ENCODE measurements around the gene SELENOT. TPM values are rescaled to one million over a fixed set of nuclear protein-coding genes. Genes with fewer than 3 reads are reported as not detected.

Gene SELENOT
- polyA plus RNA-seq, 2 donors, result 14.6 to 62.5 TPM

DNA sequence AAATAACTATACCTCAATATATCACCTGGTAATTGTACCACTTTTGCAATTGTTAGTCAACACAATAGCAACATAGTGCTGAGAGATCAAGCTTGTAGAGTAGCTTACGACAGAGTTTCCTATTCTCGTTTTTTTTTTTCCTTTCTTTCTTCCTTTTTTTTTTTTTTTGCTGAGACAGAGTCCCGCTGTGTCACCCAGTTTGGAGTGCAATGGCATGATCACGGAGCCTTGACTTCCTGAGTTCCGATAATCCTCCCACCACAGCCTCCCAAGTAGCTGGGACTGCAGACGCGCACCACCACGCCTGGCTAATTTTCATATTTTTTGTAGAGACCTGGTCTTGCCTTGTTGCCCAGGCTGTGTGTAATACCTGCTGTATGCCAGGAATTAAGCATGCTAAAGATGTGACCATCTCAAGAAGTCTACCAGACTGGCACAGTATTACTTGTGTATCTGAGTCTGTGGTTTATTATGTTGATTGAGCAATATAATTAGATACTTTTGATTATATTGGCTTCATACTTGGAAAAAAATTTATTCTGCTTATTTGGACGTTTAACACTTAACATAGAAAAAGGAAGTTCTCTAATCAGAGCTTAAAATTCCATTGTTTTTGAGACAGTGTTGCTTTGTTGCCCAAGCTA lies 3.0 kb downstream of the SELENOT start:
- Histone ChIP-seq H3K36me3 (ENCODE audit: control insufficient read depth in 2 of 2, insufficient read depth in 2 of 2, low read length in 1 of 2) (peaks cover 0 to 1% of the 10 kb centered on the region in 2 donors), H3K27me3 (ENCODE audit: control insufficient read depth in 1 of 2, insufficient read depth in 2 of 2, low read length in 2 of 2) (no peaks in the 10 kb centered on the region), H3K4me3 (ENCODE audit: low read depth in 1 of 2, low read length in 2 of 2) (no peak overlapping the region), H3K9me3 (ENCODE audit: control insufficient read depth in 2 of 2, insufficient read depth in 1 of 2, low read depth in 1 of 2, low read length in 1 of 2) (no peaks in the 10 kb centered on the region), H3K27ac (ENCODE audit: low read depth in 2 of 2, low read length in 1 of 2) (no peak overlapping the region), H3K4me1 (ENCODE audit: control insufficient read depth in 2 of 2, insufficient read depth in 2 of 2, low read length in 1 of 2) (no peaks in the 10 kb centered on the region)
- 74 to 75% methylated on average over 9 of the region's 9 CpGs for WGBS, 2 donors

DNA sequence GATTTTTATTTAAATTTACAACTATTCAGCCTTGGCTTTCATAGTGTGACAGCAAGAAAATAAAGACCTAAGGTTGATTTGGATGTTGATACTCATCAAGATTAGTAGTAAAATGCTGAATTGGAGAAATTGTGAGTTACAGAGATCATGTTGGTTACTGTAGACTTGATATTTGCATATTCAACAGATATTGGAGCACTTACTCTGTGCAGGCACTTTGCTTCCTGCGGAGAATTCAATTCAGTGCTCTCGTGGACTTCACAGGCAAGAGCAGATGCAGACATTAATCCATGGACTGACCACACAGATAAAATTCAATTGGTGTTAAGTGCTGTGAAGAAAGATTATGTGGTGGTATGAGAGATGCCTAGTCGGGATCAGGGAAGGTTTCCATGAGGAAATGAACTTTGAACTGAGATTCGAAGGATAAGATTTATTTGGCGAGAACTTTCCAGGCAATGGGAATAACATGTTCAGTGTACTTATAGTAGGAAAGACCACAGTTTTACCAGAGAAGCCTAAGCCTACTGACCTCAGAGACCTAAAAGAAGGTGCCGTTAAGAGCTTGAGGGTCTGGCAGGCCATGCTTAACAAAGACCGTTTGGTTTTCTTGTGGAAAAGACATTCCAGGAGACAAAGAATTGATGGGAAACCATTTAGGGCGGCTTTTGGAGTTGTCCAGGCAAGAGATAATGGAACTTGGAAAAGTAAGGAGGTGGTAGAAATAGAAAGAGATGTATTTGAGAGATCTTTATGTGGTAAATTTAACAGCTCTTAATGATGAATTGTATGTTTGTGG lies 4.3 kb downstream of the SELENOT start:
- no peak overlapping the region for H3K27ac ChIP-seq (ENCODE audit: low read depth in 2 of 2, low read length in 1 of 2)
- no peaks in the 10 kb centered on the region for H3K27me3 ChIP-seq (ENCODE audit: control insufficient read depth in 1 of 2, insufficient read depth in 2 of 2, low read length in 2 of 2)
- H3K4me3 ChIP-seq (ENCODE audit: low read depth in 1 of 2, low read length in 2 of 2), result no peak overlapping the region
- H3K4me1 ChIP-seq (ENCODE audit: control insufficient read depth in 2 of 2, insufficient read depth in 2 of 2, low read length in 1 of 2), result no peaks in the 10 kb centered on the region
- H3K9me3 ChIP-seq (ENCODE audit: control insufficient read depth in 2 of 2, insufficient read depth in 1 of 2, low read depth in 1 of 2, low read length in 1 of 2), result no peaks in the 10 kb centered on the region
- peaks cover 0 to 9% of the 10 kb centered on the region in 2 donors for H3K36me3 ChIP-seq (ENCODE audit: control insufficient read depth in 2 of 2, insufficient read depth in 2 of 2, low read length in 1 of 2)
- 69 to 83% methylated on average over 8 of the region's 8 CpGs for WGBS, 2 donors

DNA sequence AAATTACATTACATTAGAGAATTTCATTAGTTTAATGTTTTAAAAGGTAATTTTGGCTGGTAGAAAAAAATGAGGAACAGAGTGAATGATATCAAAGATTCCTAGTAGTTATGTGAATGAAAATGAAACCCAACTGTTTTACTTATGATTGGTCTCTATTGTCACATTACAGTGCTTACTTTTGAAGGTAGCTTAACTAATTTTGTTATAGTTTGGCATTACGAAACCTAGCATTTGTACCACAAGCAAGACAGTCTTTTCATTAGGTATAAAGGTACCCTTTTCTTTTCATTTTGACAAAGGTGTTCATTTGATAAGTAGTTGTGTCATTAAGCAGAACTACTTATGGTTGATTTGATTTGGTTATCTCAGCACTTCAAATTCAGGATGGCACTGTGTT lies 6.9 kb downstream of the SELENOT start:
- Histone ChIP-seq H3K4me3 (ENCODE audit: low read depth in 1 of 2, low read length in 2 of 2) (no peak overlapping the region), H3K27me3 (ENCODE audit: control insufficient read depth in 1 of 2, insufficient read depth in 2 of 2, low read length in 2 of 2) (no peaks in the 10 kb centered on the region), H3K27ac (ENCODE audit: low read depth in 2 of 2, low read length in 1 of 2) (no peak overlapping the region), H3K9me3 (ENCODE audit: control insufficient read depth in 2 of 2, insufficient read depth in 1 of 2, low read depth in 1 of 2, low read length in 1 of 2) (no peaks in the 10 kb centered on the region), H3K36me3 (ENCODE audit: control insufficient read depth in 2 of 2, insufficient read depth in 2 of 2, low read length in 1 of 2) (peaks cover 0 to 9% of the 10 kb centered on the region in 2 donors), H3K4me1 (ENCODE audit: control insufficient read depth in 2 of 2, insufficient read depth in 2 of 2, low read length in 1 of 2) (no peaks in the 10 kb centered on the region)
- WGBS, 2 donors, result 0% methylated on average over 1 of the region's 1 CpG

DNA sequence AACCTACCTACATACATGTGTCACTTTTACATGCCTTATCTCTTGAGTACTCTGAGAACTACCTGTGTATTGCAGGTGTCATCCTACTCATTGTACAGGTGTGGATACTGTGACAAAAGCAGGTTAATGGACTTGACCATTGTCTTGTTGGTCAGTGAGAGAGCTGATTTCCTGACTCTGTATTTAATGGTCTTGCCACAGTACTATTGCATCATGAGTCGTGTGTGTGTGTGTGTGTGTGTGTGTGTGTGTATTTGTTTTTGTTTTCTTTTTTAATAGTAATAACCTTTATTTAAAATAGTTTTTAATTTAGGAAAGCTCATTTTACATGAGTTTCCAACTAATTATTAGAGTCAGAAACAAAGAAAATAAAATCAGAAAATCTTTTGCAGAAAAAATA lies 7.7 kb downstream of the SELENOT start:
- Histone ChIP-seq H3K27ac (ENCODE audit: low read depth in 2 of 2, low read length in 1 of 2) (no peak overlapping the region), H3K36me3 (ENCODE audit: control insufficient read depth in 2 of 2, insufficient read depth in 2 of 2, low read length in 1 of 2) (peaks cover 0 to 9% of the 10 kb centered on the region in 2 donors), H3K4me3 (ENCODE audit: low read depth in 1 of 2, low read length in 2 of 2) (no peak overlapping the region), H3K4me1 (ENCODE audit: control insufficient read depth in 2 of 2, insufficient read depth in 2 of 2, low read length in 1 of 2) (no peaks in the 10 kb centered on the region), H3K27me3 (ENCODE audit: control insufficient read depth in 1 of 2, insufficient read depth in 2 of 2, low read length in 2 of 2) (no peaks in the 10 kb centered on the region), H3K9me3 (ENCODE audit: control insufficient read depth in 2 of 2, insufficient read depth in 1 of 2, low read depth in 1 of 2, low read length in 1 of 2) (no peaks in the 10 kb centered on the region)
- WGBS, 2 donors, result 61% methylated on average over 1 of the region's 1 CpG

DNA sequence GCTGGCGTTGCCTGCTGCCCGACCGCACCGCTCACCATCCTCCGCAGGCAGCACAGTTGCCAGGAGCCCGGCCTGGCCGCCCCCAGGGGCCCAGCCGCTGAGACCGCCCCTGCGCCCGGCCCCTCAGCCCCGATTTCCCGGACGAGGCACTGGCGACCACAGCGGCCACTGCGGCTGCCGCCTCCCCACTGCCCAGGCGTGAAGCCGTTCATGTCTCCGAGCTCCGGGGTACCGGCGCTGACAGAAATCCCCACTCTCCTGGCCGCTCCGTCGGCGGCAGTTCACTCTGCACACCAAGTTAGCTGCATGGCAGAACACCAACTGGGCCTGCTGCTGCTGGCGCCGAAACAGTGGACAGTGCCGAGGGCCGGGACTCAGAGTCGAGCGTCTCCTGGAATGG lies 8.5 kb downstream of the SELENOT start:
- WGBS, 2 donors, result 98% methylated on average over 34 of the region's 34 CpGs
- H3K27ac ChIP-seq (ENCODE audit: low read depth in 2 of 2, low read length in 1 of 2), result no peak overlapping the region
- H3K4me3 ChIP-seq (ENCODE audit: low read depth in 1 of 2, low read length in 2 of 2), result no peak overlapping the region
- H3K9me3 ChIP-seq (ENCODE audit: control insufficient read depth in 2 of 2, insufficient read depth in 1 of 2, low read depth in 1 of 2, low read length in 1 of 2), result no peaks in the 10 kb centered on the region
- peaks cover 0 to 9% of the 10 kb centered on the region in 2 donors for H3K36me3 ChIP-seq (ENCODE audit: control insufficient read depth in 2 of 2, insufficient read depth in 2 of 2, low read length in 1 of 2)
- H3K27me3 ChIP-seq (ENCODE audit: control insufficient read depth in 1 of 2, insufficient read depth in 2 of 2, low read length in 2 of 2), result no peaks in the 10 kb centered on the region
- no peaks in the 10 kb centered on the region for H3K4me1 ChIP-seq (ENCODE audit: control insufficient read depth in 2 of 2, insufficient read depth in 2 of 2, low read length in 1 of 2)

DNA sequence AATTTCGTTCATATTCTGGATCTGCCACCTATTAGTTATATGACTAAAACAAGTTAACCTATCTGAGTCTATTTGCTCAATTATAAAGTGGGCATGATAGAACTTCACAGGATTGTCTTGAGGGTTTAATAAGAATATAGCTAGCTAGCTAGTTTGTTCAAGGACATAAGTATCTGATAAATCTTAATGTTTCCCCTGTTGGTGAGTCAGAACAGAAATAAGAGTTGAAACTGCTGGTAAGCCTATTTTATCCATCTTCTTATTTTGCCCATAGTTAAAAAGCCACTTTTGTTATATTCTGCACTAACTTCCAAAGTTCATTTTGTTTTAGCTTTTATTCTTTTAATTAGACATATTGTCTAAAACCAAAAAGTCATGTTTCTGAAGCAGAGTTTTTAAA lies 9.4 kb downstream of the SELENOT start:
- Histone ChIP-seq H3K36me3 (ENCODE audit: control insufficient read depth in 2 of 2, insufficient read depth in 2 of 2, low read length in 1 of 2) (peaks cover 0 to 9% of the 10 kb centered on the region in 2 donors), H3K27ac (ENCODE audit: low read depth in 2 of 2, low read length in 1 of 2) (no peak overlapping the region), H3K9me3 (ENCODE audit: control insufficient read depth in 2 of 2, insufficient read depth in 1 of 2, low read depth in 1 of 2, low read length in 1 of 2) (no peaks in the 10 kb centered on the region), H3K4me1 (ENCODE audit: control insufficient read depth in 2 of 2, insufficient read depth in 2 of 2, low read length in 1 of 2) (no peaks in the 10 kb centered on the region), H3K4me3 (ENCODE audit: low read depth in 1 of 2, low read length in 2 of 2) (no peak overlapping the region), H3K27me3 (ENCODE audit: control insufficient read depth in 1 of 2, insufficient read depth in 2 of 2, low read length in 2 of 2) (no peaks in the 10 kb centered on the region)
- WGBS, 2 donors, result 74 to 89% methylated on average over 1 of the region's 1 CpG

DNA sequence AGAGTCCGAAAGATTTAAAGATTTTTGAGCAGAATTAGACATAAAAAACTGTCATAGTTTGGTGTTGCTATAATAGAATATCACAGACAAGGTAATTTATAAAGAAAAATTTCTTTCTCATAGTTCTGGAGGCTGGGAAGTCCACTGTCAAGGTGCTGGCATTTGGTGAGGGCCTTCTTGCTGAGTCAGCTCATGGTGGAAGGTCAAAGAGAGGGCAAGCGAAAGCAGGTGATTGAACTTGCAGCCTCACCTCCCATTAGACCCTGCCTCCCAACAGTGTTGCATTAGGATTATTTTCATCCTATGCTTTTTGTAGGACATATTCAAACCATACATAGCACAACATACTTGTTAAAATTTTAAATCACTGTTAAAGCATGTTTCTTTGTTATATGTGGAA lies 9.9 kb downstream of the SELENOT start:
- no peaks in the 10 kb centered on the region for H3K4me1 ChIP-seq (ENCODE audit: control insufficient read depth in 2 of 2, insufficient read depth in 2 of 2, low read length in 1 of 2)
- no peaks in the 10 kb centered on the region for H3K27me3 ChIP-seq (ENCODE audit: control insufficient read depth in 1 of 2, insufficient read depth in 2 of 2, low read length in 2 of 2)
- H3K4me3 ChIP-seq (ENCODE audit: low read depth in 1 of 2, low read length in 2 of 2), result no peak overlapping the region
- WGBS, 2 donors, result 92 to 98% methylated on average over 2 of the region's 2 CpGs
- no peaks in the 10 kb centered on the region for H3K9me3 ChIP-seq (ENCODE audit: control insufficient read depth in 2 of 2, insufficient read depth in 1 of 2, low read depth in 1 of 2, low read length in 1 of 2)
- peaks cover 0 to 7% of the 10 kb centered on the region in 2 donors for H3K36me3 ChIP-seq (ENCODE audit: control insufficient read depth in 2 of 2, insufficient read depth in 2 of 2, low read length in 1 of 2)
- no peak overlapping the region for H3K27ac ChIP-seq (ENCODE audit: low read depth in 2 of 2, low read length in 1 of 2)

DNA sequence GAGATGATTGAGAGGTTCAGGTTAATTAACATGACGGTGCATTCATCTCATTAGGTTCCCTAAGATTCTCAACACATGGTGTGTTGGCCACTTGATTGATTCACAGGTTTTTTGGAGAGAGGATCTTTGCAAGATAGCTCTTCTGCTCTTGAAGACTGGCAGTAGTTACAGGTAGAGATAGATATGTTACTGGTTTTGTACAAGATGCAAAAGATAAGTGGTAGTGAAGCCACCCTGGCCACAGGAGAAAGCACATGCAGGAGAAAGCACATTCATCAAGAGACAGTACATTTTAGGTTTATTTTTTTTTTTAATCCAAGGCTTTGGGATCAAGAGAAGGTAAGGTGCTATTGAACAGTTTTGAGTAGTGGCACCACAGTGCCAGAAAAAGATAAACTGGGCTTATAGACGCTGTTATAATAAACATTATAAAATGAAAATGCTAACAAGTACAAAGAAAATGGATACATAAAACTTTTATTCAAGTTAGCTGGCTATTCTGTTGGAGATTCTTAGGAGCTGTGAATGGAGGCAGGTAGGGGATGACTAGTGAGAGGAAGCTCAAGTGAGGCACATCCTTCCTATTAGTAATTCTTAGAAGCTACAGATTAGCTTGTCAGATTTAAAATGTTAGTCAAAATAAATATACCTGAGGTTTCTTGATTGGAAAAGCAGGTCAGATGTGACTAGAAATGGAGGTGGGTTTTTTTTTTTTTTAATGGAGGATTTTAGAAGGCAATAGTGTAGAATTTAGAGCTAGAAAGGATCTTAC lies 10.8 kb downstream of the SELENOT start:
- 85 to 86% methylated on average over 2 of the region's 2 CpGs for WGBS, 2 donors
- Histone ChIP-seq H3K9me3 (ENCODE audit: control insufficient read depth in 2 of 2, insufficient read depth in 1 of 2, low read depth in 1 of 2, low read length in 1 of 2) (no peaks in the 10 kb centered on the region), H3K36me3 (ENCODE audit: control insufficient read depth in 2 of 2, insufficient read depth in 2 of 2, low read length in 1 of 2) (peaks cover 0 to 7% of the 10 kb centered on the region in 2 donors), H3K27ac (ENCODE audit: low read depth in 2 of 2, low read length in 1 of 2) (no peak overlapping the region), H3K4me1 (ENCODE audit: control insufficient read depth in 2 of 2, insufficient read depth in 2 of 2, low read length in 1 of 2) (no peaks in the 10 kb centered on the region), H3K4me3 (ENCODE audit: low read depth in 1 of 2, low read length in 2 of 2) (no peak overlapping the region), H3K27me3 (ENCODE audit: control insufficient read depth in 1 of 2, insufficient read depth in 2 of 2, low read length in 2 of 2) (no peaks in the 10 kb centered on the region)

DNA sequence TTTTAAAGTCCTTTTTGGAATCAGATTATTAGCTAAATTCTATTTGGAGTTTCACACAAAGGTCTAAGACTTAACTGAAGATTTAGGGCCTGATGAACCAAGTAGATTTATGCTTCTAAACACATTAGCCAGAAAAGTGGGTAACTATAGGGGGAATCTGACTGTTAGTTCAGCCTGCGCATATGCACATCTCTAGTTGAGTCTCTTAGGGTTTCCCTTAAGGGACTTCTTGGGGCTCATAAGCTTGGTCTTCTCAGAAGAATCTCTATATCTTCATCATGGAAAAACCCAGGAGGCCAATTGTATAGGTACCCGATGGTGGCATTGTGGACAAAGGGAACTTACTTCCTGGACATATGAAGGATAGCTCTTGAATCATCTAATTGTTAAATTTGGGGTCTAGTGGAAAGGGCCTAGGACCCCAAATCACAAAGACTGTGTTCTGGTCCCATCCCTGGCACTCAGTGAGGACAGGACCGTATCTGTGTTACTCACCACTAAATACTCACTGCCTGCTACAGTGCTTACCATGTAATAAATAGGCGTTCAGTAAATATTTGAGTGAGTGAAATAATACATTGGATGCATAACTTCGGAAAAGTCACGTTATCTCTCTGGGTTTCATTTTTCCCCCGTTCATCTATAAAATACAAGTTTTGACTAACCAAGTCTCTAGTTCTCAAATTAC lies 17.0 kb downstream of the SELENOT start:
- Histone ChIP-seq H3K4me1 (ENCODE audit: control insufficient read depth in 2 of 2, insufficient read depth in 2 of 2, low read length in 1 of 2) (no peaks in the 10 kb centered on the region), H3K4me3 (ENCODE audit: low read depth in 1 of 2, low read length in 2 of 2) (no peak overlapping the region), H3K27ac (ENCODE audit: low read depth in 2 of 2, low read length in 1 of 2) (no peak overlapping the region), H3K9me3 (ENCODE audit: control insufficient read depth in 2 of 2, insufficient read depth in 1 of 2, low read depth in 1 of 2, low read length in 1 of 2) (no peaks in the 10 kb centered on the region), H3K27me3 (ENCODE audit: control insufficient read depth in 1 of 2, insufficient read depth in 2 of 2, low read length in 2 of 2) (no peaks in the 10 kb centered on the region), H3K36me3 (ENCODE audit: control insufficient read depth in 2 of 2, insufficient read depth in 2 of 2, low read length in 1 of 2) (no peaks in the 10 kb centered on the region)
- 85 to 89% methylated on average over 7 of the region's 7 CpGs for WGBS, 2 donors

Data from esophagus (tissue), 2 donors.